Esophagus muscularis mucosa (tissue), 4 donors: ENCODE measurements around the gene CDHR5. TPM values are rescaled to one million over a fixed set of nuclear protein-coding genes. Genes with fewer than 3 reads are reported as not detected.
A peak's percentile ranks its signal among the peaks of the same experiment; 100 is the strongest.

Source experiments
- DNase-seq: peaks from one replicate; pipeline ENCODE4 v3.0.0-alpha.2; 2017; ENCODE audit errors: extremely low spot score
- H3K27ac ChIP-seq, 4 donors: fragments of 200-600 bp; sonication (generic); replicated peaks in 1 of 4; 1 replicate in 3 of 4; 2 replicates in 1 of 4; pipeline ENCODE4 v1.5.1; 2016 to 2019; ENCODE audit warnings: mild to moderate bottlenecking in 1 of 4
- H3K27me3 ChIP-seq, 4 donors: fragments of 200-600 bp; sonication (generic); one replicate each; pipeline versions ENCODE4 v1.5.1 to v1.6.0; 2016 to 2019
- H3K36me3 ChIP-seq, 4 donors: fragments of 200-600 bp; sonication (generic); one replicate each; pipeline ENCODE4 v1.5.1; 2016 to 2019
- H3K4me1 ChIP-seq, 4 donors: fragments of 200-600 bp; sonication (generic); one replicate each; pipeline ENCODE4 v1.5.1; 2016 to 2019
- H3K4me3 ChIP-seq, 4 donors: fragments of 200-600 bp; sonication (generic); 1 replicate in 2 of 4; 2 replicates in 2 of 4; pipeline ENCODE4 v1.5.1; 2016 to 2019; ENCODE audit warnings: mild to moderate bottlenecking in 4 of 4, moderate library complexity in 1 of 4
- H3K9me3 ChIP-seq, 4 donors: fragments of 200-600 bp; sonication (generic); 1 replicate in 3 of 4; 2 replicates in 1 of 4; pipeline ENCODE4 v1.5.1; 2016 to 2019
- CTCF ChIP-seq, 3 experiments: fragments of 200-600 bp in 2 of 3; fragments of 450-650 bp in 1 of 3; sonication (generic) in 2 of 3; IDR thresholded peaks; one replicate each; pipeline ENCODE4 v1.5.1; 2017 to 2019; ENCODE audit warnings: antibody characterized with exemption in 3 of 3, mild to moderate bottlenecking in 2 of 3, moderate library complexity in 1 of 3
- EP300 ChIP-seq: sonication (generic); formaldehyde crosslinking; IDR thresholded peaks from one replicate; pipeline ENCODE4 v1.6.1; 2017; ENCODE audit warnings: antibody characterized with exemption
- POLR2A ChIP-seq: fragments of 450-650 bp; IDR thresholded peaks from one replicate; pipeline ENCODE4 v1.6.1; 2017; ENCODE audit warnings: antibody characterized with exemption, moderate library complexity, mild to moderate bottlenecking, low read depth
- POLR2AphosphoS5 ChIP-seq, 2 donors: sonication (generic); formaldehyde crosslinking; IDR thresholded peaks; one replicate each; pipeline ENCODE4 v1.6.1; 2017; ENCODE audit warnings: antibody characterized with exemption in 2 of 2
- WGBS: methylation state at CpG from one replicate; pipeline ENCODE4 v1.1.5; 2018; 5-methylcytosine and 5-hydroxymethylcytosine counted together
- intact Hi-C: fragments of 100-400 bp; cut with DNase I; formaldehyde crosslinking; loops from one replicate; pipeline ENCODE4 v1.15.1; 2023
- total RNA-seq, 4 donors: library from RNA; depleted of rRNA; stranded (reverse); fragments of >200 nt; gene quantifications; one replicate each; pipeline versions ENCODE4 v1.1.0 to v1.2.1, GENCODE V29; 2016

CDHR5 gene
- total RNA-seq: 1 to 10 TPM in 1 of 4 donors, not detected in 3; 1.3 TPM

GRCh38 chr11:624705-625635 lies at the start of gene CDHR5:
TSS of gene CDHR5 (minus strand) at chr11:624955. CDS start at chr11:624902, 53 bp downstream.
- H3K27ac ChIP-seq: no peak within 1 kb of the TSS
- WGBS: 89% methylated on average over 15 of the region's 33 CpGs
- intact Hi-C loops: no loop called here
- no peak for TF ChIP-seq POLR2AphosphoS5 (IDR thresholded peaks at IDR 0.05)
- no peak for TF ChIP-seq CTCF (IDR thresholded peaks at IDR 0.05)
- no peak for TF ChIP-seq EP300
- TF ChIP-seq POLR2A: no peak
- H3K4me3 ChIP-seq: no peak within 1 kb of the TSS
- DNase-seq: no peak
- peaks cover 2 to 39% (median 22%) of the 10 kb centered on the region in 4 donors for H3K4me1 ChIP-seq
- H3K36me3 ChIP-seq: peaks cover 0 to 32% (median 15%) of the 10 kb centered on the region in 4 donors
- peaks cover 0 to 40% (median 2%) of the 10 kb centered on the region in 4 donors for H3K27me3 ChIP-seq
- H3K9me3 ChIP-seq: no peaks in the 10 kb centered on the region

GRCh38 chr11:674406-674805 lies 49.7 kb upstream of the CDHR5 start:
- Histone ChIP-seq H3K9me3 (no peaks in the 10 kb centered on the region), H3K27ac (no peak overlapping the region), H3K27me3 (no peaks in the 10 kb centered on the region), H3K4me3 (no peak overlapping the region), H3K4me1 (no peaks in the 10 kb centered on the region), H3K36me3 (peaks cover 33 to 90% (median 71%) of the 10 kb centered on the region in 4 donors)
- 94% methylated on average over 15 of the region's 17 CpGs for WGBS
- no peak for TF ChIP-seq CTCF (IDR thresholded peaks at IDR 0.05)
- TF ChIP-seq POLR2AphosphoS5 (IDR thresholded peaks at IDR 0.05): no peak
- intact Hi-C loops: no loop called here
- DNase-seq: no peak

- H3K27me3 ChIP-seq: no peaks in the 10 kb centered on the region
- no peak overlapping the region for H3K27ac ChIP-seq
- H3K36me3 ChIP-seq: peaks cover 28 to 85% (median 66%) of the 10 kb centered on the region in 4 donors
- 91% methylated on average over 8 of the region's 8 CpGs for WGBS
- no peak overlapping the region for H3K4me3 ChIP-seq
- TF ChIP-seq EP300: no peak
- no peak for TF ChIP-seq POLR2AphosphoS5 (IDR thresholded peaks at IDR 0.05)
- no peak for TF ChIP-seq CTCF (IDR thresholded peaks at IDR 0.05)
- TF ChIP-seq POLR2A: no peak
- no peak for DNase-seq
- intact Hi-C loops: no loop called here
- no peaks in the 10 kb centered on the region for H3K9me3 ChIP-seq
- no peaks in the 10 kb centered on the region for H3K4me1 ChIP-seq
These were observed 49.1 kb upstream of the CDHR5 start for GRCh38 chr11:673866-674265.

GRCh38 chr11:665704-666281 lies 41.0 kb upstream of the CDHR5 start:
- Histone ChIP-seq H3K36me3 (peaks cover 0 to 52% (median 30%) of the 10 kb centered on the region in 4 donors), H3K27me3 (no peaks in the 10 kb centered on the region), H3K4me3 (no peak overlapping the region), H3K4me1 (peaks cover 0 to 21% (median 14%) of the 10 kb centered on the region in 4 donors), H3K27ac (peak overlapping the region; percentile 52 to 72 (median 60)), H3K9me3 (no peaks in the 10 kb centered on the region)
- DNase-seq: no peak
- TF ChIP-seq EP300 (no peak), POLR2AphosphoS5 (IDR thresholded peaks at IDR 0.05) (peak in 1 of 2 donors; percentile 40), POLR2A (no peak), CTCF (IDR thresholded peaks at IDR 0.05) (no peak)
- intact Hi-C loops: no loop called here
- 54% methylated on average over 11 of the region's 11 CpGs for WGBS
